NT2/D1 (cell line): ENCODE results near the gene ALDH1L2.

Experiments used
- YY1 ChIP-seq: IDR thresholded peaks from 2 replicates; pipeline ENCODE4 v1.6.1; 2011; ENCODE audit not compliant: insufficient read length, insufficient read depth
- ZNF274 ChIP-seq: IDR thresholded peaks from 2 replicates; pipeline ENCODE4 v1.6.1; 2011; ENCODE audit warnings: mild to moderate bottlenecking, low read depth, low read length

GRCh38 chr12:105041186-105041585 is 43.1 kb downstream of the ALDH1L2 start:
- TF ChIP-seq YY1, result no peak
- no peak for TF ChIP-seq ZNF274
